Midbrain (tissue), 1 donor: ENCODE measurements around the gene TNFRSF18.

ENCODE experiments used
- DNase-seq: peaks from one replicate; lab custom pipeline; 2025; lab: John Stamatoyannopoulos, UW

Gene TNFRSF18

GRCh38 chr1:1164701-1165451, 41.5 kb downstream of the TNFRSF18 start:
- no peak for DNase-seq

DNA sequence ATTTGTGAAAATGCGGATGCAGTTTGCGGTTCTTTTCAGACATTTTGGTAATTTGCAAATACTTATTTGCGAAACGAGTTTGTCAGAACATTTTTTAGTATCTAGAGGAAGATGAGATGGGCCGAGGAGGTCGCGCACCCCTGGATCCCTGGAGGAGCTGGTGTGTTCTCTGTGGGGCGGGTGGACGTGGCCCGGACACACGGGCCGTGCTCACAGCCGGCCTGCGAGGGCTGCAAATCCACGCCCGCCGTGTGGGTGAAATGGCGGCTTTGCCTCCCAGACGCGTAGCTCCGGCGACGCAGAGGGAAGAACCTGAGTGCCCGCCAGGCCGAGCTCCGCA, 42.1 kb downstream of the TNFRSF18 start:
- DNase-seq = no peak

DNA sequence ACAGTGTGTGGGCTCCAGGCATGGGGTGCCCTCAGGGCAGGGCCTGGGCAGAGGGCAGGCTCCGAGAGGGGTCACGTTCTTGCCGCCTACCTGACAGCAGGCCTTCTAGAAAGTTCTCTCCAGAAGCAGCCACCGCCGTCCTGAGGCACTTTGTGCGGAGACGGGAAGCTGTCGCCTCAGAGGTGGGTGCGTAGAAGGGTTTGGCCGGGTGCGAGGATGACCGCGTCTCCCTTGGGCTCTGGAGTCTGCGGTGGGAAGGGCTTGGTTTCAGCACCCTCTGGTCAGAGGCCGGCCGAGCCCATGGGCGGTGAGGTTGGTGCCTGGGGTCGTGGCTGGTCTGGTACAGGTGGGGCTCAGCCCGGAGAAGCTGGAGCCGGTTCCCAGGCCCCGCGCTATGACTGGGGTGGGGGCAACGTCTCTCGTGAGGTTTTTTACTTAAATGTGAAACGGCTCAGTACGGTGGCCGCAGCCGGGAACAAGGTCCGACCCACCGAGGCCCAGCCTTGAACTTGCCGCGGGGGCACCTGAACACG, 42.8 kb downstream of the TNFRSF18 start:
- no peak for DNase-seq

GRCh38 chr1:1162597-1163537, 43.5 kb downstream of the TNFRSF18 start:
- DNase-seq = no peak

DNA sequence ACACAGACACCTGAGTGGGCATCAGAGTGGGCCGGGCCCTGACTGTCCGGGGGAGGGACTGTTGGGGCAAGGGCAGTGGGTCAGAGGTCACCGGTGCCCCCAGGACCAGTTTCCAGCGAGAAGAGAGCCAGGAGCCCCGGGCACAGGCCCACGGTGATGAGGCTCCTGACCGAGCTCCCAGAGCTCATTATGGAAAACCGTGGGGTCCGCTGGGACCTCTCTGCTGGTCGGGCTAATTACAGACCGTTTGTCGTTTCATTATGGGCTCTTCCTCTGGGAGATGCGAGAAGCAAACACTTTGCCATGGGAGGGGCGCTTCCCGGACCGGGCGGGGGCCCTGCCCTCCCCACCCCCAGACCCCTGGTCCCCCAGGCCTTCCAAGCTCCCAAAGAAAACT, 44.7 kb downstream of the TNFRSF18 start:
- no peak for DNase-seq

- no peak for DNase-seq
Measured at GRCh38 chr1:1161078-1161682, 45.2 kb downstream of the TNFRSF18 start.

- no peak for DNase-seq
Measured at GRCh38 chr1:1160281-1160930, 46.0 kb downstream of the TNFRSF18 start.

GRCh38 chr1:1157914-1158710, 48.3 kb downstream of the TNFRSF18 start:
- peak; percentile 82 for DNase-seq

- peak; percentile 68 for DNase-seq
Measured at GRCh38 chr1:1157426-1157913, 48.9 kb downstream of the TNFRSF18 start.

GRCh38 chr1:1157033-1157365, 49.4 kb downstream of the TNFRSF18 start:
- no peak for DNase-seq

- DNase-seq = no peak
Measured at GRCh38 chr1:1156140-1157032, 50.0 kb downstream of the TNFRSF18 start.

GRCh38 chr1:1155258-1155657, 51.1 kb downstream of the TNFRSF18 start:
- no peak for DNase-seq

DNA sequence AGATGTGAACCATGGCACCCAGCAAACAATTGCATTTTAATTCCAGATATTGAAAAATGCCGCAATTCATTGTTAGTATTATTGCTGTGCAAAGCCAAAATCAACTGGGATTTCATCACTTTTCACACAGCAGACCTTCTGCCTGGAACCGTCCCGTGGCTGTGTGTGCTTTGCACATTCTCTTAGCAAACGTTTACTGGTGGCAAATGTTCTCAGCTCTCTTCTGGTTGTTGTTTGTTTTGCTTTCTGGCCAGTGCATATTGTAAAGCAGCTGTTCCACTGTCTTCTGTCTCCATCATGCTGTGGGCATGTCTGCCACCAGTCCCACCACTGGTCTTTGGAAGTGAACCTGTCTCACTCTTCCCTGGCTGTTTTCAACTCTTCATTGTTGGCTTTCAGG, 52.5 kb downstream of the TNFRSF18 start:
- no peak for DNase-seq
